Measurements from ENCODE around the gene BCCIP.

DNA sequence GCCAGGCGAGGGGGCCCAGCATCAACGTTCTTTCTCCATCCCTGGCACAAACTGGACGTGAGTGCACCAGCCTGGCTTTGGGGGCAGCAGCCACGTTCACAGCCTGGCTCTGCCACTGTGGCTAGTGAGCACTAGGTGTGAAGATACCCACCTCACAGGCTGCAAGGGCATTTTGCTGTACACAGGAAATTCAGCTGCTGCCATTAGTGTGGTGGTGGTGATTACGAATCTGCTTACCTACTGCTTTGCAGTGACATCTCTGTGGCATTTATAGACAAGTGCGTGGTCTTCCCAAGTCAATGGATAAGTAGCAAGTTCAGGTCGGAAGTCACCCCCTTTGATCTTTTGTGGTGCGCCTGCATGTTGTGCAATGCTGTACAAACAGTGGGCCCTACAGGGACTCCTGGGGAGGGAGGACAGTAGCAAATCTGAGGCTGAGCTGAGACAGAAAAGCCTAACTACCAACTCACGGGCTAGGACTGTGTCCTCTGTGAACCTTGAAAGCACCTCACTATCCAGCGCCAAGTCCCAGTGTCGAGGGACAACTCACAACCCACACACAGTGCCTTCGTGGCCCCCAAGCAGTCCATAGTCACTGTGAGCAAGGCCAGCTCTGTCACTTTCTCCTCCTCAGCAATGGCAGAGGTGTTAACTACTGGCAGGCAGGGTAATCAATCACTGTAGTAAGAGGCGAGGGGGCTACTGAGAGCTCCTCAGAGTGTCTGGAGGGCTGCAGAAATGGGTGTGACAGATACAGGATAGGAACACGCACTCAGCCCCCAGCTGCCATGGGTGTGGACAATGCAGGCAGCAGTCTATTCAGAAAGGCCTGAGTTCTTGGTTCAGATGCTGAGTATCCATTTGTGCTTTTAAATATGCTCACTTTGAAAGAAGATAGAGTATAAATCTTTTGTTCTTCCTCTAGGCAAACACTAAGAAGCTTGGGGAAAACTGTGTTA is 30.7 kb upstream of the BCCIP start:
- TF ChIP-seq, protein P1, sequence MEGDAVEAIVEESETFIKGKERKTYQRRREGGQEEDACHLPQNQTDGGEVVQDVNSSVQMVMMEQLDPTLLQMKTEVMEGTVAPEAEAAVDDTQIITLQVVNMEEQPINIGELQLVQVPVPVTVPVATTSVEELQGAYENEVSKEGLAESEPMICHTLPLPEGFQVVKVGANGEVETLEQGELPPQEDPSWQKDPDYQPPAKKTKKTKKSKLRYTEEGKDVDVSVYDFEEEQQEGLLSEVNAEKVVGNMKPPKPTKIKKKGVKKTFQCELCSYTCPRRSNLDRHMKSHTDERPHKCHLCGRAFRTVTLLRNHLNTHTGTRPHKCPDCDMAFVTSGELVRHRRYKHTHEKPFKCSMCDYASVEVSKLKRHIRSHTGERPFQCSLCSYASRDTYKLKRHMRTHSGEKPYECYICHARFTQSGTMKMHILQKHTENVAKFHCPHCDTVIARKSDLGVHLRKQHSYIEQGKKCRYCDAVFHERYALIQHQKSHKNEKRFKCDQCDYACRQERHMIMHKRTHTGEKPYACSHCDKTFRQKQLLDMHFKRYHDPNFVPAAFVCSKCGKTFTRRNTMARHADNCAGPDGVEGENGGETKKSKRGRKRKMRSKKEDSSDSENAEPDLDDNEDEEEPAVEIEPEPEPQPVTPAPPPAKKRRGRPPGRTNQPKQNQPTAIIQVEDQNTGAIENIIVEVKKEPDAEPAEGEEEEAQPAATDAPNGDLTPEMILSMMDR (IDR thresholded peaks at IDR 0.05; ENCODE audit: low read depth, low read length, missing input control): no peak
- TF ChIP-seq TAF1 (conservative IDR thresholded peaks at IDR 0.05) (no peak), FOXA1 (IDR thresholded peaks at IDR 0.05) (no peak), GABPA (IDR thresholded peaks at IDR 0.05 in 1 of 2, conservative IDR thresholded peaks at IDR 0.05 in 1 of 2) (no peak), RAD21 (IDR thresholded peaks at IDR 0.05) (no peak), EGR1 (IDR thresholded peaks at IDR 0.05; ENCODE audit: low read depth in 2 of 2) (no peak), SP1 (IDR thresholded peaks at IDR 0.05) (no peak), JUND (IDR thresholded peaks at IDR 0.05) (no peak), HNF4G (IDR thresholded peaks at IDR 0.05) (no peak), HNF4A (conservative IDR thresholded peaks at IDR 0.05) (no peak)
- TF ChIP-seq, protein P2, sequence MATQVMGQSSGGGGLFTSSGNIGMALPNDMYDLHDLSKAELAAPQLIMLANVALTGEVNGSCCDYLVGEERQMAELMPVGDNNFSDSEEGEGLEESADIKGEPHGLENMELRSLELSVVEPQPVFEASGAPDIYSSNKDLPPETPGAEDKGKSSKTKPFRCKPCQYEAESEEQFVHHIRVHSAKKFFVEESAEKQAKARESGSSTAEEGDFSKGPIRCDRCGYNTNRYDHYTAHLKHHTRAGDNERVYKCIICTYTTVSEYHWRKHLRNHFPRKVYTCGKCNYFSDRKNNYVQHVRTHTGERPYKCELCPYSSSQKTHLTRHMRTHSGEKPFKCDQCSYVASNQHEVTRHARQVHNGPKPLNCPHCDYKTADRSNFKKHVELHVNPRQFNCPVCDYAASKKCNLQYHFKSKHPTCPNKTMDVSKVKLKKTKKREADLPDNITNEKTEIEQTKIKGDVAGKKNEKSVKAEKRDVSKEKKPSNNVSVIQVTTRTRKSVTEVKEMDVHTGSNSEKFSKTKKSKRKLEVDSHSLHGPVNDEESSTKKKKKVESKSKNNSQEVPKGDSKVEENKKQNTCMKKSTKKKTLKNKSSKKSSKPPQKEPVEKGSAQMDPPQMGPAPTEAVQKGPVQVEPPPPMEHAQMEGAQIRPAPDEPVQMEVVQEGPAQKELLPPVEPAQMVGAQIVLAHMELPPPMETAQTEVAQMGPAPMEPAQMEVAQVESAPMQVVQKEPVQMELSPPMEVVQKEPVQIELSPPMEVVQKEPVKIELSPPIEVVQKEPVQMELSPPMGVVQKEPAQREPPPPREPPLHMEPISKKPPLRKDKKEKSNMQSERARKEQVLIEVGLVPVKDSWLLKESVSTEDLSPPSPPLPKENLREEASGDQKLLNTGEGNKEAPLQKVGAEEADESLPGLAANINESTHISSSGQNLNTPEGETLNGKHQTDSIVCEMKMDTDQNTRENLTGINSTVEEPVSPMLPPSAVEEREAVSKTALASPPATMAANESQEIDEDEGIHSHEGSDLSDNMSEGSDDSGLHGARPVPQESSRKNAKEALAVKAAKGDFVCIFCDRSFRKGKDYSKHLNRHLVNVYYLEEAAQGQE (IDR thresholded peaks at IDR 0.05): no peak
- TF ChIP-seq, protein P3, sequence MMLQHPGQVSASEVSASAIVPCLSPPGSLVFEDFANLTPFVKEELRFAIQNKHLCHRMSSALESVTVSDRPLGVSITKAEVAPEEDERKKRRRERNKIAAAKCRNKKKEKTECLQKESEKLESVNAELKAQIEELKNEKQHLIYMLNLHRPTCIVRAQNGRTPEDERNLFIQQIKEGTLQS (IDR thresholded peaks at IDR 0.05): no peak
- TF ChIP-seq, protein P4, sequence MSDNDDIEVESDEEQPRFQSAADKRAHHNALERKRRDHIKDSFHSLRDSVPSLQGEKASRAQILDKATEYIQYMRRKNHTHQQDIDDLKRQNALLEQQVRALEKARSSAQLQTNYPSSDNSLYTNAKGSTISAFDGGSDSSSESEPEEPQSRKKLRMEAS (IDR thresholded peaks at IDR 0.05): no peak
- TF ChIP-seq, protein P5, sequence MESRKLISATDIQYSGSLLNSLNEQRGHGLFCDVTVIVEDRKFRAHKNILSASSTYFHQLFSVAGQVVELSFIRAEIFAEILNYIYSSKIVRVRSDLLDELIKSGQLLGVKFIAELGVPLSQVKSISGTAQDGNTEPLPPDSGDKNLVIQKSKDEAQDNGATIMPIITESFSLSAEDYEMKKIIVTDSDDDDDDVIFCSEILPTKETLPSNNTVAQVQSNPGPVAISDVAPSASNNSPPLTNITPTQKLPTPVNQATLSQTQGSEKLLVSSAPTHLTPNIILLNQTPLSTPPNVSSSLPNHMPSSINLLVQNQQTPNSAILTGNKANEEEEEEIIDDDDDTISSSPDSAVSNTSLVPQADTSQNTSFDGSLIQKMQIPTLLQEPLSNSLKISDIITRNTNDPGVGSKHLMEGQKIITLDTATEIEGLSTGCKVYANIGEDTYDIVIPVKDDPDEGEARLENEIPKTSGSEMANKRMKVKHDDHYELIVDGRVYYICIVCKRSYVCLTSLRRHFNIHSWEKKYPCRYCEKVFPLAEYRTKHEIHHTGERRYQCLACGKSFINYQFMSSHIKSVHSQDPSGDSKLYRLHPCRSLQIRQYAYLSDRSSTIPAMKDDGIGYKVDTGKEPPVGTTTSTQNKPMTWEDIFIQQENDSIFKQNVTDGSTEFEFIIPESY (IDR thresholded peaks at IDR 0.05): no peak

Data from liver (tissue), 3 donors.